ENCODE measurements around the gene MBNL3.

The MBNL3 gene

GRCh38 chrX:132426695-132427281, 62.0 kb downstream of the MBNL3 start:
- H3K4me3 ChIP-seq (ENCODE audit: low read depth, low read length): no peak overlapping the region
- TF ChIP-seq CTCF (IDR thresholded peaks at IDR 0.05; ENCODE audit: low read depth, low read length, missing control alignments): no peak
- DNase-seq (ENCODE audit: low read depth): no peak

GRCh38 chrX:132425744-132426318, 63.0 kb downstream of the MBNL3 start:
- TF ChIP-seq CTCF (IDR thresholded peaks at IDR 0.05; ENCODE audit: low read depth, low read length, missing control alignments): no peak

GRCh38 chrX:132423323-132423722, 65.5 kb downstream of the MBNL3 start:
- DNase-seq (ENCODE audit: low read depth): no peak
- no peak overlapping the region for H3K4me3 ChIP-seq (ENCODE audit: low read depth, low read length)
- TF ChIP-seq CTCF (IDR thresholded peaks at IDR 0.05; ENCODE audit: low read depth, low read length, missing control alignments): no peak

More at GRCh38 chrX:132425744-132426318, 63.0 kb downstream of the MBNL3 start:
- no peak for DNase-seq (ENCODE audit: low read depth)
- no peak overlapping the region for H3K4me3 ChIP-seq (ENCODE audit: low read depth, low read length)

- DNase-seq (ENCODE audit: low read depth): no peak
- no peak for TF ChIP-seq CTCF (IDR thresholded peaks at IDR 0.05; ENCODE audit: low read depth, low read length, missing control alignments)
- no peak overlapping the region for H3K4me3 ChIP-seq (ENCODE audit: low read depth, low read length)
Observed at GRCh38 chrX:132415012-132415411, 73.8 kb downstream of the MBNL3 start.

GRCh38 chrX:132414404-132414803, 74.4 kb downstream of the MBNL3 start:
- no peak for DNase-seq (ENCODE audit: low read depth)
- TF ChIP-seq CTCF (IDR thresholded peaks at IDR 0.05; ENCODE audit: low read depth, low read length, missing control alignments): no peak
- no peak overlapping the region for H3K4me3 ChIP-seq (ENCODE audit: low read depth, low read length)

GRCh38 chrX:132413459-132413858, 75.4 kb downstream of the MBNL3 start:
- DNase-seq (ENCODE audit: low read depth): no peak
- no peak overlapping the region for H3K4me3 ChIP-seq (ENCODE audit: low read depth, low read length)
- no peak for TF ChIP-seq CTCF (IDR thresholded peaks at IDR 0.05; ENCODE audit: low read depth, low read length, missing control alignments)

GRCh38 chrX:132412208-132412607, 76.6 kb downstream of the MBNL3 start:
- no peak overlapping the region for H3K4me3 ChIP-seq (ENCODE audit: low read depth, low read length)
- no peak for DNase-seq (ENCODE audit: low read depth)
- no peak for TF ChIP-seq CTCF (IDR thresholded peaks at IDR 0.05; ENCODE audit: low read depth, low read length, missing control alignments)
